Stomach (tissue), 19 donors: ENCODE measurements around the gene EOMES. TPM values are rescaled to one million over a fixed set of nuclear protein-coding genes. Genes with fewer than 3 reads are reported as not detected.
"Not testable (repeated sequence)": the region's sequence is repeated elsewhere in the genome, so short reads cannot be mapped to it uniquely, and the experiment has no call there.

Experiments
- DNase-seq, 2 donors: peaks; one replicate each; pipeline versions ENCODE4 v3.0.0 to v3.0.0-alpha.2; 2013 to 2019
- H3K27ac ChIP-seq, 5 donors: fragments of 200-600 bp in 4 of 5; sonication (generic) in 4 of 5; one replicate each; pipeline ENCODE4 v1.5.1; 2013 to 2019; ENCODE audit warnings: mild to moderate bottlenecking in 1 of 5, moderate library complexity in 1 of 5
- H3K27me3 ChIP-seq, 3 donors: fragments of 200-600 bp; sonication (generic); one replicate each; pipeline ENCODE4 v1.5.1; 2017 to 2019; ENCODE audit warnings: mixed run types in 1 of 3
- H3K36me3 ChIP-seq, 4 donors: fragments of 200-600 bp; sonication (generic); 1 replicate in 3 of 4; 2 replicates in 1 of 4; pipeline ENCODE4 v1.5.1; 2016 to 2019
- H3K4me1 ChIP-seq, 4 donors: fragments of 200-600 bp; sonication (generic); one replicate each; pipeline ENCODE4 v1.5.1; 2016 to 2019
- H3K4me3 ChIP-seq, 4 donors: fragments of 200-600 bp; sonication (generic) in 3 of 4; one replicate each; pipeline ENCODE4 v1.5.1; 2016 to 2019; ENCODE audit warnings: mild to moderate bottlenecking in 1 of 4
- H3K9me3 ChIP-seq, 4 donors: fragments of 200-600 bp; sonication (generic); one replicate each; pipeline ENCODE4 v1.5.1; 2016 to 2019
- CTCF ChIP-seq, 7 experiments: fragments of 450-650 bp in 4 of 7; fragments of 200-600 bp in 3 of 7; sonication (generic) in 3 of 7; IDR thresholded peaks; one replicate each; pipeline ENCODE4 v1.5.1; 2016 to 2019; ENCODE audit warnings: antibody characterized with exemption in 7 of 7, control low read depth in 2 of 7, mild to moderate bottlenecking in 1 of 7
- EP300 ChIP-seq: sonication (generic); formaldehyde crosslinking; IDR thresholded peaks from one replicate; pipeline ENCODE4 v1.6.1; 2017; ENCODE audit warnings: antibody characterized with exemption
- POLR2A ChIP-seq, 4 donors: fragments of 450-650 bp; IDR thresholded peaks; one replicate each; pipeline ENCODE4 v1.6.1; 2016; ENCODE audit warnings: antibody characterized with exemption in 4 of 4, control low read depth in 2 of 4, mild to moderate bottlenecking in 1 of 4, moderate library complexity in 1 of 4
- POLR2AphosphoS5 ChIP-seq, 3 donors: sonication (generic); formaldehyde crosslinking; IDR thresholded peaks; one replicate each; pipeline ENCODE4 v1.6.1; 2016; ENCODE audit warnings: antibody characterized with exemption in 3 of 3
- WGBS, 5 donors: extraction: QIAGEN DNeasy Blood & Tissue Kit in 3 of 5; methylation state at CpG; one replicate each; pipeline versions ENCODE4 v1.1.5 to v1.1.7; 2013 to 2018; 5-methylcytosine and 5-hydroxymethylcytosine counted together
- intact Hi-C: fragments of 100-400 bp; cut with DNase I; formaldehyde crosslinking; loops from one replicate; pipeline ENCODE4 v1.15.1; 2023; ENCODE audit warnings: low total_unique reads
- long read RNA-seq, 10 donors: transcript quantifications; one replicate each; lab custom pipeline, GENCODE V29; 2026
- polyA plus RNA-seq, 3 donors: library from polyadenylated mRNA; stranded (reverse); fragments of 200-250 nt; gene quantifications; one replicate each; pipeline ENCODE4 v1.2.3, GENCODE V29; 2013
- total RNA-seq, 5 donors: library from RNA; depleted of rRNA; stranded (reverse); fragments of >200 nt; gene quantifications; one replicate each; pipeline versions ENCODE4 v1.1.0 to v1.2.3, GENCODE V29; 2014 to 2016
- donor health status: healthy with polysubstance abuse.
- donor health status: Bipolar disorder and iron deficiency.
- donor health status: healthy.

The EOMES gene
- under 1 TPM in 2 of 5 donors, not detected in 3; 0.55 to 0.58 TPM for total RNA-seq
- under 1 TPM in 2 of 3 donors, not detected in 1; 0.10 to 0.12 TPM for polyA plus RNA-seq
- long read RNA-seq, donor 1, result 0 reads
- long read RNA-seq, donor 2, result 0 reads
- long read RNA-seq, donor 3, result 0 reads
- long read RNA-seq, donor 4, result 0 reads
- long read RNA-seq, donor 5, result 0 reads
- long read RNA-seq, donor 6, result 0 reads
- long read RNA-seq, donor 7, result 0 reads
- long read RNA-seq, donor 8, result 0 reads
- long read RNA-seq, donor 9, result 0 reads
- long read RNA-seq, donor 10, result 0 reads

- DNase-seq, result peak; percentile 47 to 71
- Histone ChIP-seq H3K9me3 (no peaks in the 10 kb centered on the region), H3K4me3 (peak within 1 kb of the TSS; percentile 40 to 59 (median 52)), H3K4me1 (peaks cover 32 to 40% (median 35%) of the 10 kb centered on the region in 4 donors), H3K36me3 (no peaks in the 10 kb centered on the region), H3K27ac (peak within 1 kb of the TSS in 2 of 5 donors; percentile 15 to 36), H3K27me3 (peaks cover 29 to 100% (median 71%) of the 10 kb centered on the region in 3 donors)
- TF ChIP-seq POLR2A (IDR thresholded peaks at IDR 0.05) (no peak), EP300 (no peak), CTCF (IDR thresholded peaks at IDR 0.05) (no peak), POLR2AphosphoS5 (IDR thresholded peaks at IDR 0.05) (no peak)
- intact Hi-C loops, result no loop called here
- WGBS, 5 donors, result 1 to 3% (median 1%) methylated on average over 25 to 81 of the region's 81 CpGs
Observed at GRCh38 chr3:27721717-27722564, at the start of gene EOMES. Gene EOMES (minus strand): TSS chr3:27722323. CDS start chr3:27722294, 29 bp downstream.

- DNase-seq, H3K27me3 ChIP-seq, H3K4me3 ChIP-seq, intact Hi-C loops, H3K4me1 ChIP-seq, H3K36me3 ChIP-seq, H3K27ac ChIP-seq, H3K9me3 ChIP-seq: not testable (repeated sequence)
- WGBS, 5 donors, result 17 to 31% (median 26%) methylated on average over 3 of the region's 4 CpGs
Observed at GRCh38 chr3:27770384-27770783, 48.3 kb upstream of the EOMES start.

- WGBS, 5 donors, result 58 to 69% (median 62%) methylated on average over 3 of the region's 3 CpGs
- H3K4me1 ChIP-seq, result no peaks in the 10 kb centered on the region
- H3K27me3 ChIP-seq, result no peaks in the 10 kb centered on the region
- TF ChIP-seq CTCF (IDR thresholded peaks at IDR 0.05) (no peak), EP300 (no peak), POLR2A (IDR thresholded peaks at IDR 0.05) (no peak), POLR2AphosphoS5 (IDR thresholded peaks at IDR 0.05) (no peak)
- no peak for DNase-seq
- H3K9me3 ChIP-seq, result no peaks in the 10 kb centered on the region
- intact Hi-C loops, result no loop called here
- no peaks in the 10 kb centered on the region for H3K36me3 ChIP-seq
- H3K27ac ChIP-seq, result no peak overlapping the region
- H3K4me3 ChIP-seq, result no peak overlapping the region
Observed at GRCh38 chr3:27767000-27767399, 44.9 kb upstream of the EOMES start.

GRCh38 chr3:27758083-27758482 is 36.0 kb upstream of the EOMES start:
- Histone ChIP-seq H3K4me3 (no peak overlapping the region), H3K36me3 (no peaks in the 10 kb centered on the region), H3K27me3 (no peaks in the 10 kb centered on the region), H3K4me1 (no peaks in the 10 kb centered on the region), H3K27ac (no peak overlapping the region), H3K9me3 (no peaks in the 10 kb centered on the region)
- no peak for TF ChIP-seq POLR2A (IDR thresholded peaks at IDR 0.05)
- TF ChIP-seq POLR2AphosphoS5 (IDR thresholded peaks at IDR 0.05), result no peak
- no peak for TF ChIP-seq EP300
- TF ChIP-seq CTCF (IDR thresholded peaks at IDR 0.05), result no peak
- WGBS, 5 donors, result 80 to 94% (median 90%) methylated on average over 1 of the region's 1 CpG
- intact Hi-C loops, result no loop called here
- DNase-seq, result no peak
